Measurements from ENCODE around the gene MORF4L1.
"Not testable (repeated sequence)": the region's sequence is repeated elsewhere in the genome, so short reads cannot be mapped to it uniquely, and the experiment has no call there.

MORF4L1 gene

DNA sequence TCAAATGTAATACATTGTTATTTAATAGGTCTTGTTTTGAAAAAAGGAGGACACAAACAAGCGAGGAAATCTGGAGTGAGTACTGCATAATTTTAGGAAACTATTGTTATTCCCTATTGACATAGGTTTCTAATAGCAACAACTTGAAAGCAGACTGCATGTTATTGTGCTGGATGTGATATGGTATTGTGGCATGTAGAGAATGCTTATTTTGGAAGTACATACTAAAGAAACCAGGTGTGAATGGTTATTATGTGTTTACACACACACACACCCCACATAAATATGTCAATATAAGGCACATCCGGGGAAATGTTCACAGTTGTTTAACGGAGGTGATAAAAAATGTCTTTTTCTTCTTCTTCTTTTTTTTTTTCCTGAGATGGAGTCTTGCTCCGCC lies 5.9 kb upstream of the MORF4L1 start:
- DNase-seq (ENCODE audit: insufficient read length) = no peak
- FAIRE-seq = no peak
- TF ChIP-seq POLR2A (IDR thresholded peaks at IDR 0.05; ENCODE audit: low read depth, low read length) (no peak), TAF1 (IDR thresholded peaks at IDR 0.05; ENCODE audit: borderline replicate concordance, low read depth, low read length) (no peak), POLR2AphosphoS5 (IDR thresholded peaks at IDR 0.05; ENCODE audit: low read depth, low read length) (no peak)

DNA sequence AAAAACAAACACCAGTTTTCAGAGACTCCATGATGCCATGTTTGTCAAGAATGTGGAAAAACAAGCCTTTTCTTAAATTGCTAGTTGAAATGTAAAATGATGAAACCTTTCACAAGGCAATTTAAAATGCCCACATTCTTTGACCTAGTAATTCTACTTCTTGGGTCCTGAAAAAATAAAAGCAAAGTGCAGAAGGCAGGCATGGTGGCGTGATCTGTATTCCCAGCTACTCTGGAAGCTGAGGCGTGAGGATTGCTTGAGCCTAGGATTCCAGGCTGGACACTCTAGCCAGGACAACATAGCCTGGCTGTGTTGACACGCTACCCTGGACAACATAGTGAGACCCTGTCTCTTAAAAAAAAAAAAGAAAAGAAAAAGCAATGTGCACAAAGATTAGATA lies 4.3 kb upstream of the MORF4L1 start:
- no peak for DNase-seq (ENCODE audit: insufficient read length)
- no peak for FAIRE-seq
- TF ChIP-seq POLR2A (IDR thresholded peaks at IDR 0.05; ENCODE audit: low read depth, low read length) (no peak), POLR2AphosphoS5 (IDR thresholded peaks at IDR 0.05; ENCODE audit: low read depth, low read length) (no peak), TAF1 (IDR thresholded peaks at IDR 0.05; ENCODE audit: borderline replicate concordance, low read depth, low read length) (no peak)

DNA sequence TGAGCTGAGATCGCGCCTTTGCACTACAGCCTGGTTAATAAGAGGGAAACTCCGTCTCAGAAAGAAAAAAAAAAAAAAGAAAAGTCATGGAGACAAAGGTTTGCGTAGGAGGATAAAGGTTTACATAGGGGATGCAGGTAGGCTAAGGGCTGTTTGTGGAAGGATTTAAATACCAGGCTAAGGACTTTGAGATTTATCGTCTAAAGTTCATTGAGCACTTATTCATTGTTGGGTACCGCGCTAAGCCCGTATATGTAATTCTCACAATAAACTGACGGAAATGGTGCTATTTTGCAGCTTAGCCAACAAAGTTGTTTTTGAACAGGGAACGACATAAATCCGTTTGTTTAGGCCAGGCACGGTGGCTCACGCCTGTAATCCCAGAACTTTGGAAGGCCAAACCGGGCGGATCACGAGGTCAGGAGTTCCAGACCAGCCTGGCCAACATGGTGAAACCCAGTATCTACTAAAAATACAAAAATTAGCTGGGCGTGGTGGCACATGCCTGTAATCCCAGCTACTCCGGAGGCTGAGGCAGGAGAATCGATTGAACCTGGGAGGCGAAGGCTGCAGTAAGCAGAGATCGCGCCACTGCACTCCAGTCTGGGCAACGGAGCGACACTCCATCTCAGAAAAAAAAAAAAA lies 1.1 kb upstream of the MORF4L1 start:
- not testable (repeated sequence) for DNase-seq (ENCODE audit: insufficient read length); FAIRE-seq

DNA sequence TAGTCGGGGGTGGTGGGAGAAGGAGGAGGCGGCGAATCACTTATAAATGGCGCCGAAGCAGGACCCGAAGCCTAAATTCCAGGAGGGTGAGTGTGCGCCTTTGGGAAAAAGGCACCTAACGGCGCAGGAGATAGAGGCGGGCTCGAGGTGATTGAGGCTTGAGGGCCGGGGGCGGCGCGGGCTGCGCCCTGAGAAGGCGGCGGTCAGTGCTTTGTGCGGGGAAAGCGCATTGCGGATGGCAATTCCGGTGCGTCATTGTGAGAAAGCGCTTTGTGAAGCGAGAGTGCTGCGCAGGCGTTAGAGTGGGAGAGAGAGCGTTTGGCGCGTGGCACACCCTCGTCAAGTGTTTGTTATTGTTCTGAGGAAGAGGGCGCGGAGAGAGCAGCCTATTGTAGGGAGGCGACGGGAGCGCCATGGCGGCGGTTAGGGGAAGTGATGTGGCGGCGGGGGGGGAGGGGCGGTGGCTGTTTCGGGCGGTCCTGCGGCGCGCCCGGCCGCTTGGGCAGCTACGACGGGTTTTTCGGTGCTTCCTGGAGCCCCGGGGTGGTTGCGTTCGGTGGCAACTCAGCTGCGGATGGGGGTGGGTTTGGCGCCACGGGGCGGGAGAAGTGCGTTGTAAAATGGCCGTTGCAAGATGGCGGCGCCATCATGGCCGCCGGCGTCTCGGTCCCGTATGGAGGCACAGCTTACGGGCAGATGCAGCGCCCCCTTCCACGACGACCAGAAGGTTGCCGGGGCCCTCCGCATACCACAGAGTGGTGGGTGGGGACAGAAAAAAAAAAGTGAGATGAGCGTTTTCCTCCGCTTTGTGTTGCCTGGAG lies 492 bp downstream of the MORF4L1 start:
- peak; percentile 90 for FAIRE-seq
- TF ChIP-seq TAF1 (IDR thresholded peaks at IDR 0.05; ENCODE audit: borderline replicate concordance, low read depth, low read length) (peak; percentile 72), POLR2AphosphoS5 (IDR thresholded peaks at IDR 0.05; ENCODE audit: low read depth, low read length) (peak; percentile 79), POLR2A (IDR thresholded peaks at IDR 0.05; ENCODE audit: low read depth, low read length) (peak; percentile 77)
- DNase-seq (ENCODE audit: insufficient read length) = peak; percentile 60

DNA sequence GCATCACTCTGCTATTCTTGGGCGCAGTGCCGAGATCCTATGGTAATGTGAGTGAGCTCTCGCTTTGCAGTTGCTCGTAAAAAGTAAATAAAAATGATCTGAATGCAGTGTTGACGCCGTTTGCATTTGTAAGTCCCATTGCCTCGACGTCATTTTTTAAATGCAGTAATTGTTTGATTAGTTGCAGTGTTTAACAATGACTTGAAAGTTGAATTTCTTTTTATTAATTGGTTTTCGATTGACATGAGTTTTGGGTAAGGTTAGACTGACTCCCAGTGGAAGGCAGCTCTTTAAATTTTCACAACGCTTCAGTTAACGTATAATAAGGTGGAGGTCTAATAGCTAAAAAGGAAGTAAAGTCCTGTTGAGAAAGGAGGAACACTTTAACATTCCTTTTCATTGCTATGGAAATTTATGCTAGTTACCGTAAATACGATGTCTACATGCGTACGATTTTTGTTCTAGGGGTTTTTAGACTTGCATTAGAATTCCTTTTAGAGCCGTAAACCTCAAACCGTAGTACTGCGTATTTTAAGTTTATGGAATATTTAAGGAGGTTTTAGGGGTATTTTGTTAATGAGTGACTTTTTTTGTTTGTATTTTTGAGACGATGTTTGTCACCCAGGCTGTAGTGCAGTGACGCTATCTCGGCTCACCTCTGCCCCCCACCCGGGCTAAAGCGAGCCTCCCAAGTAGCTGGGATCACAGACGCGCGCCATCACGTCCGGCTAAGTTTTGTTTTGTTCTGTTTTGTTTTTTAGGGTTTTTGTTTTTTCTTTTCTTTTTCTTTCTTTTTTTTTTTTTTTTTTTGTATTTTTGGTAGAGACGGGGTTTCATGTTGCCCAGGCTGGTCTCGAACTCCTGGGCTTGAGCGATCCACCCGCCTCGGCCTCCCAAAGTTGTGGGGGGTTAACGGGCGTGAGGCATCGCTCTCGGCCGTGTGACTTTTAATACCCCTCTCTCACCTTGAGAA lies 1.4 kb downstream of the MORF4L1 start:
- TF ChIP-seq POLR2AphosphoS5 (IDR thresholded peaks at IDR 0.05; ENCODE audit: low read depth, low read length) (no peak), TAF1 (IDR thresholded peaks at IDR 0.05; ENCODE audit: borderline replicate concordance, low read depth, low read length) (no peak), POLR2A (IDR thresholded peaks at IDR 0.05; ENCODE audit: low read depth, low read length) (no peak)
- FAIRE-seq = no peak

DNA sequence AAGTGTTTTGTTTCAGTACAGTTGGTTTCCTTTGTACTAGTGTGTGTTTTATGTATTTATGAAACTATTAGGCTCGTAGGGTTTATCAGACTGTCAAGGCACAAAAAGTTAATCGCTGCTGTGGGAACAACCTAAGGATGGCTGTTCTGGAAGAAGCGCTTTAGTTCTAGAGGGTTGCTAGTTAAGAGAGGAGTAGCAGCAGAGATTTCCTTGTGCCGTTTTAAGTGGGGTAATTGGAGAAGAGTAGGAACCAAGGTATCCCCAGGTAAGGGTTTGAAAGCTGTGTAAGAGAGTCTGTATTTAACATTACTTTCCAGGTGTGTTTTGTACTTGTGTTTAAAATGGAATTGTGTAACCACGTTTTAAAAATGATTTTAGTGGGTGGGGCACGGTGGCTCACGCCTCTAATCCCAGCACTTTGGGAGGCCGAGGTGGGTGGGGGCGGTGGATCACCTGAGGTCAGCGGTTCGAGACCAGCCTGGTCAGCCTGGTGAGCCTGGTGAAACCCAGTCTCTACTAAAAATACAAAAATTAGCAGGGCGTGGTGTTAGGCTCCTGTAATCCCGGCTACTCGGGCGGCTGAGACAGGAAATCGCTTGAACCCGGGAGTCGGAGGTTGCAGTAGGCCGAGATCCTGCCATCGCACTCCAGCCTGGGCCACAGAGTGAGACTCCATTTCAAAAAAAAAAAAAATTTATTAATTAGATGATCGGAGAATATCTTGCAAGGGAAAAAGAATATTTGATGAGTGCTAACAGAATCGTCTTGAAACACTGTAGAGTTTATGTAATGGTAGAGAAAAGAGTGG lies 2.6 kb downstream of the MORF4L1 start:
- DNase-seq (ENCODE audit: insufficient read length) (no peak), FAIRE-seq (no peak)
- TF ChIP-seq POLR2A (IDR thresholded peaks at IDR 0.05; ENCODE audit: low read depth, low read length) (no peak), TAF1 (IDR thresholded peaks at IDR 0.05; ENCODE audit: borderline replicate concordance, low read depth, low read length) (no peak), POLR2AphosphoS5 (IDR thresholded peaks at IDR 0.05; ENCODE audit: low read depth, low read length) (no peak)

More for the DNA sequence above, 1.4 kb downstream of the MORF4L1 start:
- DNase-seq (ENCODE audit: insufficient read length) = no peak

DNA sequence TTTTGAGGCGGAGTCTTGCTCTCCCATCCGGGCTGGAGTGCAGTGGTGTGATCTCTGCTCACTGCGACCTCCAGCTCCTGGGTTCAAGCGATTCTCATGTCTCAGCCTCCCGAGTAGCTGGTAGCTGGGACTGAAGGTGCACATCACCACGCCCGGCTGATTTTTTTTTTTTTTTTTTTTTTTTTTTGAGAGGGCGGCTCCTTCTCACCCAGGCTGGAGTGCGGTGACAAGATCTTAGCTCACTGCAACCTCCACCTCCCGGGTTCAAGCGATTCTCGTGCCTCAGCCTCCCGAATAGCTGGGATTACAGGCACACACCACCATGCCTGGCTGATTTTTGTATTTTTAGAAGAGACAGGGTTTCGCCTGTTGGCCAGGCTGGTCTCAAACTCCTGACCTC lies 4.3 kb downstream of the MORF4L1 start:
- not testable (repeated sequence) for DNase-seq (ENCODE audit: insufficient read length); FAIRE-seq

DNA sequence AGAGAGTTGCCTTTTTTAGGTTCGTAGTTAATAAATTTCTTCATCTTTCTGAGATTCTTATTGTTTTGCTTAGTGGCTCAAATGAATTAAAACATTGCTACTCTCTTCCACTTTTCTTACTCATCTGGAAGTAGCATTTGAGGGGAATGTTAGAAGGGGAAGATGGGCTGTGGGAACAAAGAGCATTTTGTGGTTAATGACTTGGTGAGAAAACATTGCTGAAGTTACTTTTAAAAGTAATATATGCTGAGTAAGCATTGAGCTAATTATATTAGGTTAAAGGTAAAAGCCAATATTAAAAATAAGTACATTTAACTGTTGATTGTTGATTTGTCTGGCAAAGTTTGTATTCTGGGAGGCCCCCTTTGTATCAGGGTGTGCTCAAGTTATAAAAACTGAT lies 5.7 kb downstream of the MORF4L1 start:
- TF ChIP-seq POLR2A (IDR thresholded peaks at IDR 0.05; ENCODE audit: low read depth, low read length) (no peak), POLR2AphosphoS5 (IDR thresholded peaks at IDR 0.05; ENCODE audit: low read depth, low read length) (no peak), TAF1 (IDR thresholded peaks at IDR 0.05; ENCODE audit: borderline replicate concordance, low read depth, low read length) (no peak)
- no peak for FAIRE-seq

DNA sequence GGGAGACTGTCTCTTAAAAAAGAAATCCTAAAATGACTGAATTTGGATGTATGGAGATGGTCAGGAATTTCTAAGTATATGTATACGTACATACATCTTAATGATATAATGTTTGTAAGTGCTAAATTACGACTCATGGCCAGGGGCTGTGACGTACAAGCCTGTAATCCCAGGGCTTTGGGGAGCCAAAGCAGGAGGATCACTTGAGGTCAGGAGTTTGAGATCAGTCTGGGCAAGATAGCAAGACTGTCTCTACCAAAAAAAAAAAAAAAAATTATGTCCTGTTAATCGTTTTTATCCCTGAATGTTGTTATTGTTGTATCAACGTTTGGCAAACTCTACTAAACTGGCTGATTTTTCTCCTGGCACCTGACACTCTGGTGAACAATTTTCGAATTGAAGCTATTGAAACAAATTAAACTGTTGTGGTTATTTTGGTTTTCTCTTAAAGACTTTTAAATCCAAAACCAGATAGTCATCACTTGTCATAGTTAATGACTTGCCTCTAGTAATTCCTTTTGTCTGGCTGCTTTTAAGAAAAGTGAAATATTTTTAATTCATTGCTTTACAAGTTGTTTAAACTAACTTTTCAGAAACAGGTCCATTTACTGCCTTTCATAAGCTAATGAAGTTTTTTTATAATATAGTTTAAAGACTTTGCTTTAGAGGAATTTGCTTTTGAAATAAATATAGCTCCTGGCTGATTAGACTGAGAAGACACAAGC lies 7.0 kb downstream of the MORF4L1 start:
- TF ChIP-seq POLR2A (IDR thresholded peaks at IDR 0.05; ENCODE audit: low read depth, low read length) (no peak), TAF1 (IDR thresholded peaks at IDR 0.05; ENCODE audit: borderline replicate concordance, low read depth, low read length) (no peak), POLR2AphosphoS5 (IDR thresholded peaks at IDR 0.05; ENCODE audit: low read depth, low read length) (no peak)
- no peak for FAIRE-seq
- no peak for DNase-seq (ENCODE audit: insufficient read length)

More for the DNA sequence above, 5.7 kb downstream of the MORF4L1 start:
- no peak for DNase-seq (ENCODE audit: insufficient read length)

DNA sequence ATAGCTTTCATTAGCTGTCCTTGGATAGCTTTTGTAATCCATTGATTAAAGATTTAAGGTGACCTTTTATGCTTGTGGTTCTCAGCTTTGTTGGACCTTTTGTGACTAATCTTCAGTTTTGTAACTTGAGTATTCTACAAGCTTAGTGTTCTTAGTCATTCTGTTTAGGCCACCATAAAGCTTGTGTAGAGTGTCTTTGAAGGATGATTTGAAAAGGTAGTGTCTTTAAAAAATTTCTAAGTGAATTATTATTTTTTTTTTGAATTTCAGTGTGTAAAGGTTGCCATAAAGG lies 7.5 kb downstream of the MORF4L1 start:
- DNase-seq (ENCODE audit: insufficient read length) = no peak
- no peak for FAIRE-seq
- no peak for TF ChIP-seq POLR2AphosphoS5 (IDR thresholded peaks at IDR 0.05; ENCODE audit: low read depth, low read length)
- TF ChIP-seq TAF1 (IDR thresholded peaks at IDR 0.05; ENCODE audit: borderline replicate concordance, low read depth, low read length) = no peak
- no peak for TF ChIP-seq POLR2A (IDR thresholded peaks at IDR 0.05; ENCODE audit: low read depth, low read length)
